Colonic mucosa (tissue), 4 donors: ENCODE results near the gene TRIM54. TPM values are rescaled to one million over a fixed set of nuclear protein-coding genes. Genes with fewer than 3 reads are reported as not detected.

Source experiments
- DNase-seq: peaks from one replicate; pipeline ENCODE4 v3.0.0-alpha.2; 2020
- H3K27ac ChIP-seq: fragments of 200-600 bp; one replicate; pipeline ENCODE4 v1.8.0; 2021
- H3K27me3 ChIP-seq: fragments of 200-600 bp; one replicate; pipeline ENCODE4 v1.8.0; 2021
- H3K36me3 ChIP-seq: fragments of 200-600 bp; one replicate; pipeline ENCODE4 v1.8.0; 2021
- H3K4me1 ChIP-seq: fragments of 200-600 bp; one replicate; pipeline ENCODE4 v1.8.0; 2021; ENCODE audit warnings: mild to moderate bottlenecking
- H3K4me3 ChIP-seq: fragments of 200-600 bp; one replicate; pipeline ENCODE4 v1.8.0; 2021
- H3K9ac ChIP-seq, 2 donors: one replicate each; pipeline ENCODE4 v1.7.0; 2013; ENCODE audit warnings: control low read depth in 2 of 2, low read depth in 2 of 2, low read length in 2 of 2
- H3K9me3 ChIP-seq: fragments of 200-600 bp; one replicate; pipeline ENCODE4 v1.8.0; 2021
- CTCF ChIP-seq: fragments of 200-600 bp; IDR thresholded peaks from one replicate; pipeline ENCODE4 v1.8.0; 2022; ENCODE audit warnings: antibody characterized with exemption, mild to moderate bottlenecking
- intact Hi-C: fragments of 100-400 bp; cut with DNase I; formaldehyde crosslinking; loops from one replicate; pipeline ENCODE4 v1.14.1; 2022
- total RNA-seq, 2 donors: library from RNA; stranded (reverse); fragmentation: NEBNext Ultra II Directional in 1 of 2; extraction: Animal tissue kit (Norgen Biotek cat#: 25700) in 1 of 2; gene quantifications; one replicate each; pipeline ENCODE4 v1.2.1, GENCODE V29; 2021
- donor health status: healthy.
- donor health status: DM: no; HTN: no; CAD: no.
- donor health status: DM: no; HTN: no; CAD: no.

TRIM54 gene
- under 1 TPM in 1 of 2 donors, not detected in 1; 0.24 TPM for total RNA-seq

GRCh38 chr2:27281855-27282559, at the start of gene TRIM54:
Gene TRIM54, plus strand, starts transcription at chr2:27282429. Its CDS starts 303 bp downstream, at chr2:27282732.
- H3K27ac ChIP-seq, result no peak within 1 kb of the TSS
- intact Hi-C loops, result loop anchor here (2.0 to 10.0 kb wide), 2 partner anchors 183 to 317 kb away; no protein-coding TSS in a partner anchor
- H3K4me1 ChIP-seq, result no peaks in the 10 kb centered on the region
- no peak for DNase-seq
- no peak within 1 kb of the TSS for H3K9ac ChIP-seq
- no peaks in the 10 kb centered on the region for H3K27me3 ChIP-seq
- no peaks in the 10 kb centered on the region for H3K36me3 ChIP-seq
- no peak for TF ChIP-seq CTCF
- no peaks in the 10 kb centered on the region for H3K9me3 ChIP-seq
- H3K4me3 ChIP-seq, result no peak within 1 kb of the TSS

- no peak for TF ChIP-seq CTCF
- Histone ChIP-seq H3K4me3 (no peak overlapping the region), H3K4me1 (no peaks in the 10 kb centered on the region), H3K9ac (no peak overlapping the region), H3K27me3 (no peaks in the 10 kb centered on the region), H3K9me3 (no peaks in the 10 kb centered on the region), H3K36me3 (peaks cover 9% of the 10 kb centered on the region), H3K27ac (no peak overlapping the region)
- DNase-seq, result no peak
- intact Hi-C loops, result no loop called here
Measured at GRCh38 chr2:27233341-27233740, 48.9 kb upstream of the TRIM54 start.

DNA sequence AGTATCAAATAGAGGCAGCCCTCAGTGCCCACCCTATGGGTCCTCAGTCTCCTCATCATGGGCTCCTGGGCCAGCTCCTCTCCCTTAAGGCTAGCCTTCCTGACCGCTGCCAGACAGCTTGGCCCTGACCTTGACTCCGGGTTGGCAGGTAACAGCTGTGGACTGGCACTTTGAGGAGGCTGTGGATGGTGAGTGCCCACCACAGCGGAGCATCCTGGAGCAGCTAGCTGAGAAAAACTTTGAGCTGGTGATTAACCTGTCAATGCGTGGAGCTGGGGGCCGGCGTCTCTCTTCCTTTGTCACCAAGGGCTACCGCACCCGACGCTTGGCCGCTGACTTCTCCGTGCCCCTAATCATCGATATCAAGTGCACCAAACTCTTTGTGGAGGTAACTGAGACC, 46.1 kb upstream of the TRIM54 start:
- Histone ChIP-seq H3K9me3 (no peaks in the 10 kb centered on the region), H3K9ac (no peak overlapping the region), H3K27ac (no peak overlapping the region), H3K27me3 (no peaks in the 10 kb centered on the region), H3K4me1 (no peaks in the 10 kb centered on the region), H3K4me3 (no peak overlapping the region), H3K36me3 (peaks cover 9% of the 10 kb centered on the region)
- intact Hi-C loops, result no loop called here
- TF ChIP-seq CTCF, result no peak
- DNase-seq, result no peak

DNA sequence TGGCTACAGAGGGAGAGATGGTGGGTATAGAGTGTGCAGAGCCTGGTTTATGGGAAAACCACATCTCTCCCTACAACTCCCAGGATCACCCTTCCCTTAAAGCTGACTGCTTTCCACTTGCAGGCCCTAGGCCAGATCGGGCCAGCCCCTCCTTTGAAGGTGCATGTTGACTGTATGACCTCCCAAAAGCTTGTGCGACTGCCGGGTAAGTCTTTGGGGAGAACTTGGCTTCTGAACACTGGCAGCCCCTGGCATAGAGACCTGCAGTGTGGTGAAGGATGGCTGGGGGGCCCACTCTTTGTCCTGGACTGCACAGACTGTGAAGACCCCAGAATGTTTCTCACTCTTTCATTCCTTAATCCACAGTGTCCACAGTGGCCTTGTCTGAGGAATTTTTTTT, 45.6 kb upstream of the TRIM54 start:
- Histone ChIP-seq H3K4me3 (no peak overlapping the region), H3K36me3 (peaks cover 9% of the 10 kb centered on the region), H3K9ac (no peak overlapping the region), H3K27me3 (no peaks in the 10 kb centered on the region), H3K9me3 (no peaks in the 10 kb centered on the region), H3K4me1 (no peaks in the 10 kb centered on the region), H3K27ac (no peak overlapping the region)
- TF ChIP-seq CTCF, result no peak
- intact Hi-C loops, result no loop called here
- no peak for DNase-seq

DNA sequence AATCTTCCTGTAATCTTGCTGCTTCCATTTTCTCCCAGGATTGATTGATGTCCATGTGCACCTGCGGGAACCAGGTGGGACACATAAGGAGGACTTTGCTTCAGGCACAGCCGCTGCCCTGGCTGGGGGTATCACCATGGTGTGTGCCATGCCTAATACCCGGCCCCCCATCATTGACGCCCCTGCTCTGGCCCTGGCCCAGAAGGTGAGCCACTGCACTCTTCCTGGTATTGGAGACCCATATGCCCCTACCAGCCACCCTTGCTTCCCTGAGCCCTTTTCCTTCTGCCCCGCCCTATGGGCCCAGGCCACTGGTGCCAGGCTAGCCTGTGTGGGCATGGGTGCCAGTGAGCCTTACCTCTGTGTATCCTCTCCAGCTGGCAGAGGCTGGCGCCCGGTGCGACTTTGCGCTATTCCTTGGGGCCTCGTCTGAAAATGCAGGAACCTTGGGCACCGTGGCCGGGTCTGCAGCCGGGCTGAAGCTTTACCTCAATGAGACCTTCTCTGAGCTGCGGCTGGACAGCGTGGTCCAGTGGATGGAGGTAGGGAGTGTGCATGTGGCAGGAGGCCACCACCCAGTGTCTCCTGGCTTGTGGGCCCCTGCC, 44.8 kb upstream of the TRIM54 start:
- DNase-seq, result no peak
- no peak for TF ChIP-seq CTCF
- peaks cover 9% of the 10 kb centered on the region for H3K36me3 ChIP-seq
- intact Hi-C loops, result no loop called here
- no peaks in the 10 kb centered on the region for H3K4me1 ChIP-seq
- no peak overlapping the region for H3K4me3 ChIP-seq
- H3K27me3 ChIP-seq, result no peaks in the 10 kb centered on the region
- no peaks in the 10 kb centered on the region for H3K9me3 ChIP-seq
- H3K27ac ChIP-seq, result no peak overlapping the region
- no peak overlapping the region for H3K9ac ChIP-seq
